Activated CD4-positive, alpha-beta T cell treated with anti-CD3 and anti-CD28 coated beads for 4 hours (primary cell): ENCODE data around the gene KLF7.

Experiments
- DNase-seq, 2 donors: peaks; one replicate each; pipeline ENCODE4 v3.0.0-alpha.2; 2020

Gene KLF7

DNA sequence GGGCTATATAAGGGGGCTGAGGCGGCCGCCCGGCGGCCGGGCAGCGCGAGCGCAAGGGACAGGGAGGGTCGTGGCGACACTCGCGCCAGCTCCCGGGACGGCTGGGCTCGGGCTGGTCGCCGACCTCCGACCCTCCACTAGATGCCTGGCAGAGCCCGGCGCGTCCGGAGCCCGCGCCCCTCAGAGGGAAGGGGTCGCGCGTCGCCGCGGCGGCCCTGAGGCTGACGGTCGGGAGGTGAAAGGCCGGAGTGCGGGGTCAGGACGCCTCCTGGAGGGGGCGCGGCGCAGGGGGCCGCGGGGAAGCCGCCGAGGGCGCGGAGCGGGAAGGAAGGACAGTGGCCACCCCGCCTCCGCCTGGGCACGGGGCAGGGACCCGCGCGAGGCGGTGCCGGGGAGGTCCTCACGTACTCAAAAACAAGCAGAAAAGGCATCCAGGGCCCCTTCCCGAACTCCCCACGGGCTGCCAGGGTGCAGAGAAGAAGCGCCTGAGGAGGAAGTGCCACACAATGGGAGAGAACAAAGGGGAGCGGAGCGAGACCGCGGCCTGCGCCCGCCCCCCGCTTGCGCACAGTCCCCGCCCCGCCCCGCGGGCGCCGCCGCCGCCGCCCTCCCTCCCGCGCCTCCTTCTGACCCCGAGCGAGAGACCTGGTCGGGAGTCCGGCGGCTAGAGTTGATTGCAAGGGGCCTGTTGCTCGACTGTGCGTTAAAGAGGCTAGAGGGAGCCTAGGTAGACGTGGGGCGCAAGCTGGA is 776 bp upstream of the KLF7 start:
- DNase-seq = peak; percentile 53 to 59

DNA sequence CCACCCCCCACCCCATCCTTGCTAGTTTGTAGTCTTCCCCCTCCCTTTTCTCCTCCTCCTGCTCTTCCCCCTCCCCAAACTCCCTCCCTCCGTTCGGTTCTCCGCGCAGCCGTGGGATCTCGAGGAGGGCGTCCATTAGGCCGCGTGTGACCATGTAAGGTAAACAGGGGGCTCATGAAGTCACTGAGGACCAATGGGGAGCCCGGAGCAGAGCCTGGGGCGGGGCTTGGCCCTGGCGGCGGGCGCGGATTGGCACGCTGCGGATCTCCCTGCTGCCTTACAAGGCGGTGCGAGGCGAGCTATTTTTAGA is 246 bp upstream of the KLF7 start:
- DNase-seq = peak; percentile 92 to 93

DNA sequence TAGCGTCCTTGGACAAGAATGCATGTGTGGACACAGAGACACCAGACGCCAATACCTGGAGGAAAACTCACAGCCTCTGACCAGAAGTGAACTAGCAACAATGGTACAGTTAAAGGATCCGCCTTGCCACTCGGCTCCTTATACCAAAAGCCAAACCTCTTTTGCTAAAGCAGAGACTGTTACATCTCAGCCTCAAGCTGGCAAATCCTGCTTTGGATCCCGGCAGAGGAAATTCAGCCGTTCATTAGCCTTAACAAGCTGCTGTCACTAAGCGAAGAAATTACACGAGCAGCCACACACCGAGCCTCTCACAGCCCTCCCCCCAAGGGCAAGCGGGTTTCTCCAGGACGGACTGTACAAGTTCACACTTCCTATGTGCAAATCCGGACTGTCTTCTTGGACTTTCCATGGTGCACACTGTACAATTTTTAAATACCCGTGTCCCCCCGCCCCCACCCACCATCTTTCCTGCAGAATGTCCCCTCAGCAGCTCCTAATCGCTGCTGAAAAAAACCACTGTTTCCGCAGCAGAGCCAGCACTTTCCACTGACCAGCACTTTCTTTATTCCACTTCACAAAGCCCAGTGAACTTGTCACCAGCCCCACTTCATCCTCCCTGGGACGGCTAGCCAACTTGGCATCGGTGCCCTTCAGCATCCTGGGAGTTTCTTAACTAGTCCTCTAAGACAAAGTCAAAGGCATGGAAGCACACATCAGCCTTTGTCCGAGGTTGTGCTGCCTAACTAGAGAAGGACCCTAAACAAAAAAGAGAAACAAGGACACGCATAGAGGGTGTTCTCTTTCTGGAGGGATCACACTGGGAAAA is 1.5 kb downstream of the KLF7 start:
- peak in 1 of 2 donors; percentile 16 for DNase-seq

DNA sequence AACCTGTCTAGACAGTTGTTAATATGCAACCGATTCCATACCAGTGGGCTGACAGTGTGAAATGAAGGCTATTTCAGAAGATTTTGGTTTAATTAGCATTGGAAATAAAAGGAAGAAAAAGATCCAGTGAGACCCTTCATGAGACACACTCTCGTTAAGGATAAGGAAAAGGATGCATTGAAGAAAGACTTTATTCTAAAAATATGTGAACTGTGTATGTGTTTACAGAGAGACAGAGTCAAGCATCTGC is 2.1 kb downstream of the KLF7 start:
- DNase-seq = no peak

DNA sequence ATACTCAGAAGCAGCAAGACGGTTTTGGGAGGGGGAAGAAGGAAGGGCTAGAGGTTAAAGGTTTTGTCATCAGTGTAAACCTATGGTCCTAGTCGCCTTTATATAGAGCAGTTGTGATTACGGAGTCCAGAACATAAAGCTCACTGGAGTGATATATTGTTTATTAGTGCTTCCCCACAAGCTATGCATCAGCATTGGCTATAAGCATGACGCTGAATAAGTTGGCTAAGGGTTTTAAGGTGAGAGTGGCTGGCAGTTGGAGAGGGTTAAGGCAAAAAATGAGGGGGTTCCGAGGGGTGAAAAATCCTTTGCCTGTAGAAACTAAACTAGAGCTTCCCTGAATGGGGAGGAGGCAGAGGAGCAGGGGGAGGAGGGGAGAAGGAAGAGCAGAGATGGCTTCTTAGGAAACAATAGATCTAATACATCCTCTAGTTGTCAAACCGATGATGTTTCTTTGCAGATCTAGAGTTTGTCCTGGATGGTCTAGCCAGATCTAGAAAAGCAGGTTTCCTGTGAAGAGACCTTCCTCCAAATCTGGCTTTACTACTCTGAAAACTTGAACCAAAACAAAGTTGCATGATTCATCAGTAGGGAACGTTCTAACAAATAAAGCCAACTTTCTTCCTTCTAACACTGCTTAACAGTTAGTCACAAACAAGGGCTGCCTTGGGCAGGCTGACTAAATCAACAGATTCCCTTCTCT is 2.5 kb downstream of the KLF7 start:
- DNase-seq = peak; percentile 24 to 38

DNA sequence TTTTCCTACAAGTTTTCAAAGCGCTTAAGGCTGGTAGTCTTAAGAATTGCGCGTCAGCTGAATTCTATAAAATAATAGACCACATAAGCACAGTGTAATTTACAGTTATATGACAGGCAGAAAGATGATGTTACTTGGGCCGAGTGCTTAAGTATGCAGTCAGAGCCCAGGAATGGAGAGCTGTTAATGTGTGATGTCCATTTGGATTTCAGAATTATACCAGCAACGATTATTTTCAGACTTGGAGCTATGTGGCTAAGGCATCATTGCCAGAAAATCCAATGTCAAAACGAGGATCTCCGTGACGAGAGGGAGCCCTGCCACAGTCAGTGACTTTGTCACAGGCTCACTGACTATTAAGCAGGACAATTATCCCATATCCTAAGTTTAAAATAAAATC is 3.4 kb downstream of the KLF7 start:
- DNase-seq = no peak

DNA sequence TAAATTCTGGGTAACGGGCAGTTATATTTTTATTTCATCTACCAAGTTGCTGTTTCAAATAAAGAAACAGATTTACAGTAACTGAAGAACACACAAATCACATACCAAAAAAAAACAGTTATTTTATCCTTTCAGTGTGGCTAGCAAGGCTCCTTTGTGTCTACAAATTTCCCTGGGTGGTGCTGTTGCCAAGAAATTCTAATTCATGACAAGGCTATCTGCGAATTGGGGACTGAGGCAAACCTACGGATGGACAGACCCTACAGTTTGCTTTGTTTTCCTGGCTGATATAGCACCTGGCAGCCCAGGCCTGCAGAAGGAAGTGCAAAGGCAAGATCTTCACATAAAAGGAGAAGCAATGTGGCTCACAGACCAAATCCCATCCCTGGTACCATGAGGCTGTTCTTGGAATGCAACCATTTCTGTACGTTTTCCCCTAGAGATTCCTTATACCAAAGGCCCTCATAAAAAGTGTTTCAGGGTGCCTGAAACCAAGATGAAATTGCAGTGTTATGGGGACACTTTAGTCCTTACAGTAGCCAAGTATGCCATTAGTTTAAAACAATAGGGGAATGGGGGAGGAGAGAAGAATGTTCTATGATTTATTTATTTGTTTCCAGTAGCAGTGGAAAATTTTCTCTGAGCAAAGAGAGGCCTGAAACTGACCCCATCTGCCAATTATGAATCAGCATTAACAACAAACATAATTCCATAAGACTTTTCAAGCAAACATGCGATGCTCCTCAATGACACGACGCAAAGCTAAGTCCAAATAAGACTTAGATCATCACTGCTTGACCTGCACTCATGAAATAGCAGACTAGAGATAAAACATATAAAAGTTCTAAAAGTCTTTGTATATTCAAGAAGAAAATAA is 4.3 kb downstream of the KLF7 start:
- DNase-seq = no peak

DNA sequence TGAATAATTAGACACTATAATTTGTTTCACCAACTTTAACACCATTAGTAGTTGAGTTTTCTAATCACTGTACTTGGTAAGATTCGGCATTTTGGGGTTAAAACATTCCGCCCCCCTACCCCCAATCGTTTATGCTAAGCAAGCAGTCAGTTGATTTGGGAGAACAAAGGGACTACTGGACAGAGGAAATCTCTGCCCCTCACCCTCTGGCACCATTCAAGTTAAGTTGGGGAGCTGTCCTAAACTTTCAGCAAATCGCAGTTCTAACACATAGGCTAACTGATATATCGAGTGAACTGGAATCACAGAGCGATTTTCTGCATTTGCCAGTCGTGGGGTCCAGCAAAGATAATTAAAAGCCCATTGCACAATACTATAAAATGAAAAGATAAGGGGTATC is 5.6 kb downstream of the KLF7 start:
- DNase-seq = no peak

DNA sequence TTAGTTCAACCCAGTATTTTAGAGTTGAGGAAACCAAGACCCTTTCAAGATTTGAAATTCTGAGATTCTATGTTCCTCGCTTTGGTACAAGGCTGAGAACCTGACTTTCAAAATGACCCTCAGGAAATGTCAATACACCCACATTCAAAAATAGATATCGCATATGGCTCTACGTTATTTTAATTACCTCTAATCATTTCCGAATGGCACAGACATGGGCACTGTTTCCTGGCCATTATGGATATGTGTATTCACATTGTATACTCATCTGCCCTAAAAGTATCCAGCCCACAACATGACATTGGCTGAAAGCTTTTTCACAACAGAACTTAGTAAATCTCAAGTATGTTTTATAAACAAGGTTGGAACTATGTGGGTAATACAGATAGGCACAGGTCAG is 6.7 kb downstream of the KLF7 start:
- no peak for DNase-seq

DNA sequence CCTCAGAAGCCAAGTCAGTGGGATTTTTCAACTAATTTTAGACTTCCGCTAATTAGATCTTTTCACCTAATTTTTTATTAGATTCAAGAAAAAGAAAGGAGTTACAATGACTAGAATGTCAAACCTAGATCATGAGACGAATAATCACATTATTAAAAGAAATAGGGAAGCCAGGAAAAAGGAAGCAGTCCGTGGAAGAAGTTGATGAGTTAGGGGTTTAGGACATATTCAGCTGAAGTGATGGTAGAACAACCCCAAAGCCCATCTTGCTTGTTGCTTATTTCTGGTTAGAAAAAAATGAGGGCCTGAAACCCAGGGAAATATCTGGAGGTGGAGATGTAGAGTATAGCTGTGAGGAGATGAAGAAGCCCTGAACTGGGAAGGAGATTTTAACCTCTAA is 8.0 kb downstream of the KLF7 start:
- no peak for DNase-seq

DNA sequence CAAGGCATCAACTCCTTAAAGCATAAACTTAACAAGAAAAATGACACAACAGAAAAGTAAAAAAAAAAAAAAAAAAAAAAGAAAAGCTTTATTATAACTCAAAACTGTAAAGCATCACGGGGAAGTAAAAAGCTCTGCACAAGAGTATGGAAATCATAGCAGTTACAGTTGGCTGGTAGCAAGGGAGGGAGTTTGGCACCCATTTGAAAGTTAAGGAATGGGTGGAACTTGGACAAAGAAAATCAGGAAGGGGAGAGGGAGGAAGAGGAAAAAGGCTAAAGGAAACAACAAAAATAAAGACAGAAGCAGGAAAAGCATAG is 8.6 kb downstream of the KLF7 start:
- no peak for DNase-seq

DNA sequence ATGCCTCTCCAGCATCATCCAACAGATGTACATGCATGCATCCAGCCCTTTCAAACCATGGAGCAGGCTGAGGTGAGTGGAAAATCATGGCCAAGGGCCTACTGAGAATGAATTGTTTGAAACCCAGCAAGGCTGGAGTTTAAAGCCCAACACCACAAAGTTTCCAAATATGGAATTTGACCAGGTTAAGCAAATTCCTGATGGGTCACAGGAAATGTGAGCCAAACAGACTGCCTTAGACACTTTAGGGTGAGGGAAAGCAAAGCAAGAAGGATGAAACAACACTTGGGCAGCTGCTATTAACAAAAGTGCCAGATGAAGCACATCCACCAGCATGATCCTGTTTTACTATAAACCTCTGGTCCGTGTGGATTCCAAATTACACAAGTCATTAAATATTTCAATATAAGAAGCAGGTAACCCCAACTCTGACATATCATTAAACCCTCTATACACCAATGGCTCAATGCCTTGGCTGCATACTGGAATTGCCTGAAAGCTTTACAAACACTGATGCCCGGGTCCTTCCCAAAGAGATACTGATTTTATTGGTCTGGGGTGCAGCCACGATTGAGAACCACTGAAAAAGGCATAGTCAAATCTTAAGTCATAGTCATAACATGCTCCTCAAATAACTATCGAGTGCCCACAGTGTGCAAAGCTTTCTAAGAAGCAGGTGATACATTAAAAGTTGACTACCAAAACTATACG is 9.1 kb downstream of the KLF7 start:
- DNase-seq = no peak

DNA sequence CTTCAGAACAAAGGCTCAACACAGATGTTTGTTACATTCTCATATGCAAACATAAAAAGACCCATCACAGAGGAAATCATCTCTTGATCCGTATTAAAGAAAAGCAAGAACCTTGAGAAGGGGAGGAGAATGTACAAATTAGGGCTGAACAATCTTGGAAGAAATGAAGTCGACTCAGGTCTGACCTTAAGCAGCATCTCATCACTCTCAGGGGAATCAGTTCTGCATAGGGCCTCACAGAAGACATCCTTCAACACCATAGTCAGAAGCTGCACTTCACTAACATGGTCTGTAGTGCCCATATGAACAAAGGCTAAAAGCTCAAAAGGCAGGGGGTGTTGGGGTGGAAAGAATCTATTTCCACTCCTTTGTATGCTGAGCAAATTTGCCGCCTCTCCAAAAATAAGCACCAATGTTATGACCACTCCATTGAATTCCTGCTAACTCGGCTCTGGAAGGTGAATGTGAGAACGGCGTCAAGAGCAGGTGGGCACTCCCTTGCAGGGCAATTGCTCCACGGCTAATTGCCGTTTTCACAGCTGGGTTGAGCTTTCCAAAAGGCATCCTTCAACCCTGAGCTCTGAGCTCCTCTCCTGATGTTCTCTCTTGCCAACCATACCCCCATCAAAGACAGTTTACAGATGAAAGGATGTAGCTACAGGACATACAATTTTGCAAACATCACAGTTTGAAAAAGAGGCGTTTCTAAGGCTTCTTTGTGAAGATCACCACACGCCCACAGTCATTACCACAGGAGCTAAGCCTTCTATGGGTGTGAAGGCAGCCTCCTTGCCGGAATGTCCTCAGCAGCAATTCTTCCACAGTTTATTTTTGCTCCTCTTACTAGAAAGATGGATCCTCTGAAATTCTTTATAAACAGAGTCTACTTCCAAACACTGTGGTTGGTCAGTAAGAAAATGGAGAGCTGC is 10.0 kb downstream of the KLF7 start:
- no peak for DNase-seq

DNA sequence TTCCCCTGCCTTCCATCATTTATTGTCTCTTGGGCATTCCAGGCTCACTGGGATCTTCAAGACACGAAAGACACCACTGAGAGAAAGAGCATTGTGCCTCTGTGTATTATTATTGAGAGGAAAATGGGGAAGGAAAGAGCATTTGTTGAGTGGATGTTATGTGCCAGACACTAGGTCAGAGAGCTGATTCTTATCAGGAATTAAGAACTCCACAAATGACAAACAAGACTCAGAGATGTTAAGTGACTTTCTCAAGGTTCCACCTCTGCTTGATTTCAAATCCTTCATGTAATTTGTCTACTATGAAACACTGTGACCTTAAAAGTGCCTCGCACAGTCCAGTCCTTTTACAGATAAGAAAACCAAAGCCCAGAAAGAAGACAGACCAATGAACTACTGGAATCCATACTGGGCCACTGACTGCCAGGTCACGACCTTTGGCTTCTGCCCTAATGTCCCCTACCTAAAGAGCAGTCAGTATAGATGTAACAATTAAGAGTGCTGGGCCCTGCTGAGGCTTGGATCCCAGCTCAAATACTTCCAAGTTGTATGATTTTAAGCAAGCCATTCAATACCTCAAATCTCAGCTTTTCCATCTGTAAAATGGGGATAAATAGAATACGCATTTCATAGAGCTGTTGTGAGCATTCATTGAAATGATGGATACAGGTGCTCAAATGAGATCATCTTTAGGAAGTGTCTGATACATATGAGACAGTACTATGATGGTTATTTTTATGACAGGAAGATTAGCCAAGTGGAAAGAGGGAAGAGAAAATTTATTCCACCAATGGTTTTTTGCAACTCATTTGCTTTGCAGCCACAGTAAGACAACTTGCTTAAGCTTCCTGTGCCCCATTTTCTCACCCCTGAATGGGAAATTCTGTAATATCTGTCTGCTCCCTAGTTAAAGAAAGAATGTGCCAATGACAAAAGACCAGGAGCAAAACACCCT is 10.9 kb downstream of the KLF7 start:
- DNase-seq = no peak

DNA sequence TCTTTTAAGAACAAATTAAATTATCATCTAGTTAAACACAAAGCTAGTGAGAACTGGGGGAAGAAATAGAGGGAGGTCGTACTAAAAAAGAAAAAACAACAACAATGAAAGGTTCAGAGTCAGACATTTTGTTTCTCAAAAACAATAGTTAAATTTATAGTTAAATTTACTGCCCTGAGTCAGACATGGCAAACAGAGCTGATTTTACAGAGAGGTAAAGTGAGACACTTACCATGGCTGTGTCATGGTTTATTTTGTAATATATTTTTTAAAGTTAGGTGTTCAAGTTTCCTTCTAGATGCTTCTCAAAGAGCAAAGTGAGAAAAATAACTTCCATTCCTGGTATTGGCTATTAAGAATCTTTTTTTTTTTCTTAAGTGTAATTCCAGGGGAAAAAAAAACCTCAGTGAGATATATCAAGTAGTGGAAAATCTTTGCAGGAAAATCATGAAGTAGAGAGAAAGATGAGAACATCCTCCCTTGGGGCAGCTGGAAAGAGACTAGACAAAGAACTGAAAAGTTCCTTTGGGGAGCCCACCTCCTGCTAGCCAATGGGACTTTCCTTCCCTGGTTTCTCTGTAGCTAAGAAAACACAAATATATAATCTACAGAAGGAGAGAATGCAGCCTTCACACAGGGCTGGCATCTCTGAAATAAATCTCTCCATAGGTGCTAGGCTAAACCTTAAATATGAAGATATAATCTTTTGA is 12.3 kb downstream of the KLF7 start:
- DNase-seq = no peak

DNA sequence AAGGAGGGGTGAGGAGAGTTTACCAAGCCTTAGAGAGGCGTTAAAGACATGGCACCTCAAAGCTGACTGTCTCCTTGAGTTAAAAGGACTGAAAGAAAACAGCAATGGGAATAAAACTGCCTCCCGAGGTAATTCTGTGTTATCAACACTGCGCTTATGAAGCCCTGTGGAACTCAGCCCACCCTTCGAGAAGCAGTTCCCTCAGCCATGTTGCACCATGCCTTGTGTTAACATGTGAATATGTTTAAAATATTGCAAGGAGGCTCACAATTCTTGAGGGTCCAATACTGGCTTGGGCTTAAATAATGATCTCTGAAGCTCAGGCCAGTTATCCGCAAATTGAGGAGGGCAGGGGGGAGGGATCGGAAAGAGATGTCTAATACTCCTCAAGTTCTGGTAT is 14.7 kb downstream of the KLF7 start:
- DNase-seq = no peak

DNA sequence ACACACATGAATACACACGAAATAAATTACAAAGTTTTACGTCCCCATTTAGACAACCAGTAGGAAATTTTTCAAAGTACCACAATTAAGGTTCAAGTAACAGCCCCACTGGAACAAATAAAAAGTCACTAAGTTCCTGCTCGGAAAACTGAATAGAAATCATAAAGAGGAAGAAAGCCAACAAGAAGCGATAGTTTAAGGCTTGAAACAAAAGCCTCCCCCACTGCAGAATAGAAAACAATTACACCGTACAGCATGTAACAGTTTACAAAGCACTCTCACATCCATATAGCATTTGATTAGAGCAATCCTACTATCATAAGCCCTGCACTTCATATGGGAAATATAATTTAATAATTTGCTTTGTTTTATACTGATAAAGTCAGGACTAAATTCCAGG is 15.5 kb downstream of the KLF7 start:
- DNase-seq = no peak

DNA sequence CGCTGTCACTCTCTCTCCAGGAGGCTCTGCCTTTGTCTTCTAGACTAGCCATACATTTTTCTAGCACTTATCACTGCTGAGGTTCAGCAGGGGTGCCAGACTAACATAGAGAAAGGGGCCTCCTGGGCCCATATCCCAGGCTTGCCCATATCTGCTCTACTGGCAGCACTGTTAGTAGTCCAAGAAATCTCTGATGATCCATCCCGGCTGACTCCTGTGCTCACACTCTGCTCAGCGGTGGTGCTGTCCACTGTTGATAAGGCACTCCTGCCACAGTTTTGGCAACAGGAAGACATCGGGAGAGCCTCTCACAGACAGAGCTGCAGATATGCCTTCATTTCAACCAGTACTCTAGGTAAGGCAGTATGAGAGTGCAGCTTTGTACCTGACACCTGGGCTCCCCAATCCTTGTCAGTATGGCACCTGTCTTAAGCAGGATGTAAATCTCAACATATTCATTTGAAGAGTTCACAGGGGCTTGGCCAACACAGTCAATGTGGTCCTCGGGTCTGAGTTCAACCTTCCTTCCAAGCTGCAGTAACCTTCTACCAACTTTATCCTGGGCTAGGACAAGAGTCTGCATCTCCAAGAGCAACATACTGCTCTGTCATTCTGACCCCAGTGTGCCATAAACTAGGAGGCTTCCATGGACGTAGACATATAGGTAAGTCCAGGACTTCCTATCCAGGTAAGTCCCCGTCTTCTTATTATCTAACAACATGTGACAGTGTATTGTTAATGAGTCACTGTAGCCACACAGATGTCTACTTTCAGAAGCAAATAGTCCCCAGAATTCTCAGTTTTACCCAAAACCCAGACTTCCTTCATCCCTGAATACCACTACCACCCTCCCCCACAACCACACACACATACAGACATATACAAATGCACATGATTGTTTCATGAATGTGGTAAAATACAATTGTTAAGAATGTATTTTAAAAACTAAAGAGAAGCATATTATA is 16.2 kb downstream of the KLF7 start:
- DNase-seq = peak in 1 of 2 donors; percentile 12

DNA sequence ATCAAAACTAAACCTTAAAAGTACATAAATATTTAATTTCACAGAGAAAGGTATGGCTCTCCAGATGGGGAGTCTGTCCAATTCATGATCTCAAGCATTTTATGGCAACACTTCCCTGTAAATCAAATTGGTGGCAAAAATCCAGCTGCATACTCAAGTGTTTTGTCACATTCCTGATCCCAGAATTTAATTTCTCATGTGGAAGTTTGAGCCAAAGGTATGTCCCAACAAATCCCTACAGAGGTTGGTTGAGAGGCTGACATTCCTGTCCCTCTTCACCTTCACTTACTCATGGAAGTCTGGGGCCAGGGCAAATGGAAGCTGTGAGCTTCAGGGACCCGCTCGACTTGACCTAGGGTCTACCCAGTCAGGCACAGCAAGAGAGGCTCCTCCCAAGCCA is 17.7 kb downstream of the KLF7 start:
- no peak for DNase-seq
